HG03439 (cell line): Measurements from ENCODE around the gene CNTN5.

Source experiments
- ATAC-seq: cut with Tn5 transposase; IDR thresholded peaks from one replicate; pipeline ENCODE4 v1.9.1; 2021; ENCODE audit warnings: mild to moderate bottlenecking, moderate library complexity; ENCODE audit not compliant: unreplicated experiment

The CNTN5 gene

DNA sequence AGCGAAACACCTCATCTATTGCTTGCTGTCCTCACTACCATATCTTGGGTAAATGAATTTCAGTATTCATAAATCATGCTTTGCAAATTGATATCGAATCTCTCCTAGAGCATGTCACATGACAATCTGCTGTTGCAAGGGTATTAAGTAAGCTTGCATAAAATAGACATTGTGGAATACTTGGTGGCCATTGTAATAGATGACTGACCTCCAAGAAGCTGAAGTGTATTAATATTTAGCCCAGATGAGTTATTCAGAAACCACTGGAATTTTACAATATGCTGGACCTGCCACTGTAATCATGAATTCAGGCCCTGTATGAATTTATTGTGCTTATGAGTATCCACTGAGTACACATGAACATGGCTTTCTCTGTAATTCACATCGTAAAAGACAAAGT lies 1376.7 kb downstream of the CNTN5 start:
- ATAC-seq, result no peak

DNA sequence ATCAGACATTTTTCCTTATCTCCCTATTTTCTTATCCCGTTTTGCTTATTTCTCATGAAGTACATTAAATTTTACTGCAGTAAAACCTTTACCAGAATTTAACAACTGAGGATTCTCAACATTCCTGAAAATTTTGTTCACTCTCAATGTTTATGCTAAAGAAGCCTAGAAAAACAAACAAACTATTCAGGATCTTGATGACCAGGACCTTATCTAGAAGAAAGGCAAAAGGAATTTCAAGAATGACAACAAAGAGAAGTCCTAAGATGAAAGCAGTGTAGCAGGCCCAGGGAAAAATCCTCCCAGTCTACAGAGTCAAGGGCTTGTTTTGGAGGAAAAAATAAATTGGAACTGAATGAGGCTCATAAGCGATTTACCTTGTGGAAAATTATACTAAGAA lies 1383.1 kb downstream of the CNTN5 start:
- no peak for ATAC-seq

DNA sequence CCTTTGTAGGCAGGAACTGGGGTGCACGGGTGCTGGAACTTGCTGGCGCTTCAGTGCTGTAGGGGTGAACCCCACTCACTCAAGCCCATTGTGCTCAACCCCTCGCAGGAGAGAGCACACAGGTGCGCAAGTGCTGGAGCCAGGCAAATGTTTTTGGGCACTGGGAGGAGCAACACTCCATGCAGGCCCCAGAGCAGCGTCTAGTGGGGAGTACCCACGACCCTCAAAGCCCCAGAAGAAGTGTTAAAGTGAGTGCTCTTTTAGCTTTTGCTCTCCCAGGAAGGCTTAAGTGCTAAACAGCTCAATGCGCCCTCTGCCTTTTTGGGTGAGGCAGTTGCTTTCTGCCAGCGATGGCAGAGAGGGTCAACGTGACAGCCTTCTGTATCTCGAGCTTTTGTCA lies 1384.2 kb downstream of the CNTN5 start:
- no peak for ATAC-seq
